ENCODE results near the gene CLASP2.
"Not testable (repeated sequence)": the region's sequence is repeated elsewhere in the genome, so short reads cannot be mapped to it uniquely, and the experiment has no call there.

The CLASP2 gene

GRCh38 chr3:33717616-33717865, 513 bp downstream of the CLASP2 start:
- H3K27me3 Mint-ChIP-seq = no peaks in the 10 kb centered on the region
- H3K9me3 Mint-ChIP-seq (ENCODE audit: low read depth) = no peaks in the 10 kb centered on the region
- no peaks in the 10 kb centered on the region for H3K36me3 Mint-ChIP-seq
- H3K27ac Mint-ChIP-seq = peak overlapping the region; percentile 73
- H3K4me3 Mint-ChIP-seq = no peak overlapping the region
- H3K4me1 Mint-ChIP-seq (ENCODE audit: low read depth) = peaks cover 11% of the 10 kb centered on the region

GRCh38 chr3:33716227-33716626, 1.8 kb downstream of the CLASP2 start:
- Mint-ChIP-seq H3K9me3 (ENCODE audit: low read depth) (no peaks in the 10 kb centered on the region), H3K4me3 (no peak overlapping the region), H3K27me3 (no peaks in the 10 kb centered on the region), H3K36me3 (no peaks in the 10 kb centered on the region), H3K27ac (no peak overlapping the region), H3K4me1 (ENCODE audit: low read depth) (peaks cover 18% of the 10 kb centered on the region)

- Mint-ChIP-seq H3K27me3 (no peaks in the 10 kb centered on the region), H3K4me3 (no peak overlapping the region), H3K9me3 (ENCODE audit: low read depth) (peaks cover 7% of the 10 kb centered on the region), H3K4me1 (ENCODE audit: low read depth) (peaks cover 22% of the 10 kb centered on the region), H3K36me3 (peaks cover 9% of the 10 kb centered on the region), H3K27ac (no peak overlapping the region)
Observed at GRCh38 chr3:33711100-33711499, 7.0 kb downstream of the CLASP2 start.

GRCh38 chr3:33706056-33706455, 12.0 kb downstream of the CLASP2 start:
- no peak overlapping the region for H3K4me3 Mint-ChIP-seq
- peaks cover 38% of the 10 kb centered on the region for H3K36me3 Mint-ChIP-seq
- H3K27me3 Mint-ChIP-seq = no peaks in the 10 kb centered on the region
- peaks cover 23% of the 10 kb centered on the region for H3K4me1 Mint-ChIP-seq (ENCODE audit: low read depth)
- peaks cover 41% of the 10 kb centered on the region for H3K9me3 Mint-ChIP-seq (ENCODE audit: low read depth)
- no peak overlapping the region for H3K27ac Mint-ChIP-seq

DNA sequence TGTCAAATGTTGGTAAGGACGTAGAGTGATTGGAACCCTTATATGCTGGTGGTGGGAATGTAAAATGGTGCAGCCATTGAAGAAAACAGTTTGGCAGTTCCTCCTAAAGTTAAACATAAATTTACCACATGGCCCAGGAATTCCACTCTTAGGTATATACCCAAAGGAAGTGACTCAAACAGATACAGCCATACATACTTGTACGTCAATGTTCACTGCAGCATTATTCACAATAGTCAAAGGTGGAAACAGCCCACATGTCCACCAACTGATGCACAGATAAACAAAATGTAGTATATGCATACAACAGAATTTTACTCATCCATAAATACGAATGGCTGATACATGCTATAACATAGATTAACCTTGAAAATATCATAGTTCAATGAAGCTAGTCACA, 13.2 kb downstream of the CLASP2 start:
- H3K36me3 Mint-ChIP-seq = peaks cover 41% of the 10 kb centered on the region
- no peak overlapping the region for H3K4me3 Mint-ChIP-seq
- H3K4me1 Mint-ChIP-seq (ENCODE audit: low read depth) = peaks cover 23% of the 10 kb centered on the region
- H3K27me3 Mint-ChIP-seq = no peaks in the 10 kb centered on the region
- peaks cover 41% of the 10 kb centered on the region for H3K9me3 Mint-ChIP-seq (ENCODE audit: low read depth)
- H3K27ac Mint-ChIP-seq = no peak overlapping the region

- Mint-ChIP-seq H3K27me3 (no peaks in the 10 kb centered on the region), H3K27ac (no peak overlapping the region), H3K4me1 (ENCODE audit: low read depth) (peaks cover 31% of the 10 kb centered on the region), H3K36me3 (peaks cover 35% of the 10 kb centered on the region), H3K4me3 (no peak overlapping the region), H3K9me3 (ENCODE audit: low read depth) (peaks cover 24% of the 10 kb centered on the region)
Observed at GRCh38 chr3:33699275-33699674, 18.8 kb downstream of the CLASP2 start.

GRCh38 chr3:33694944-33695343, 23.1 kb downstream of the CLASP2 start:
- H3K36me3 Mint-ChIP-seq = peaks cover 13% of the 10 kb centered on the region
- no peaks in the 10 kb centered on the region for H3K9me3 Mint-ChIP-seq (ENCODE audit: low read depth)
- H3K27me3 Mint-ChIP-seq = no peaks in the 10 kb centered on the region
- H3K27ac Mint-ChIP-seq = no peak overlapping the region
- peaks cover 31% of the 10 kb centered on the region for H3K4me1 Mint-ChIP-seq (ENCODE audit: low read depth)
- no peak overlapping the region for H3K4me3 Mint-ChIP-seq

DNA sequence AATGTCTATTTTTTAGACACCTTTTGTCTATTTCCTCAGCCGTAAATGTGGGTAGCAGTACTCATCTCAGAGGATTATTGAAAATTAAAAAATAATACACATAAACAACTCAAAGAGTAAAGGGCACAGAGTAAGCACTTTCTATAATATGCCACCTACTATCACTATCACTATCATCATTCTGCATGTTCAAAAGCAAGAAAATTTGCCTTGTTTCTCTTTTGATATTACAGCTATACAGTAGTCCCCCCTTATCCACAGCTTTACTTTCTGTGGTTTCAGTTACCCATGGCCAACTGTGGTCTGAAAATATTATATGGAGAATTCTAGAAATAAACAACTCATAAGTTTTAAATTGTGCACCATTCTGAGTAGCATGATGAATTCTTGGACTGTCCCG, 27.7 kb downstream of the CLASP2 start:
- Mint-ChIP-seq H3K27me3 (no peaks in the 10 kb centered on the region), H3K27ac (no peak overlapping the region), H3K4me3 (no peak overlapping the region), H3K4me1 (ENCODE audit: low read depth) (peaks cover 11% of the 10 kb centered on the region), H3K36me3 (peaks cover 7% of the 10 kb centered on the region), H3K9me3 (ENCODE audit: low read depth) (no peaks in the 10 kb centered on the region)

DNA sequence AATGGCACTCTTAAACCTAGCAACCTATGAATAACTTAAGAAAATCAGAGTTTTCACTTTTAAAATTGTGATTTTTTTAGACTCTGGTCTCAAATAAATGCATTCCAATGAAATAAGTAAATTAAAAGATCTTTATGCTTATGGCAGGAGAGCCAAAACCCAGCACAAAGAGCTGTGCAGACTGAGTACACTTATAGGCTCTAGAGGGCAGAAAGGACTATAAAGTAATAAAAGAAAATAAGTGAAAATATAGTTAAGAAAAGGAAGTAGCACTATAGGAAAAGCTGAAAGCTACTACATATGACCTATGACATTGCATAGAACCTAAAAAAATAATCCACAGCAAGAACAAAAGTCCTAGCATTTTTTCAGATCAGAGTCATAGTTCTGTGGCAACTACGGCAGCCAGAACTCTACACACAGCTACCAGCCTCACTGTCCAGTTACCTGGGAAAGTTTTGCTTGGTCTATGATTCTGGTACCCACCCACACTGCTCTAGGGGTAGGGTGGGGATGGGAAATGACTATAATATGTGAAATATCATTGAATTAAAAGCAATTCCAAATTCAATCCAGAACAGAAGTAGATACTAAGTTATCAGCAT, 30.5 kb downstream of the CLASP2 start:
- Mint-ChIP-seq H3K27me3 (no peaks in the 10 kb centered on the region), H3K4me3 (no peak overlapping the region), H3K9me3 (ENCODE audit: low read depth) (no peaks in the 10 kb centered on the region), H3K4me1 (ENCODE audit: low read depth) (no peaks in the 10 kb centered on the region), H3K27ac (no peak overlapping the region), H3K36me3 (peaks cover 4% of the 10 kb centered on the region)

DNA sequence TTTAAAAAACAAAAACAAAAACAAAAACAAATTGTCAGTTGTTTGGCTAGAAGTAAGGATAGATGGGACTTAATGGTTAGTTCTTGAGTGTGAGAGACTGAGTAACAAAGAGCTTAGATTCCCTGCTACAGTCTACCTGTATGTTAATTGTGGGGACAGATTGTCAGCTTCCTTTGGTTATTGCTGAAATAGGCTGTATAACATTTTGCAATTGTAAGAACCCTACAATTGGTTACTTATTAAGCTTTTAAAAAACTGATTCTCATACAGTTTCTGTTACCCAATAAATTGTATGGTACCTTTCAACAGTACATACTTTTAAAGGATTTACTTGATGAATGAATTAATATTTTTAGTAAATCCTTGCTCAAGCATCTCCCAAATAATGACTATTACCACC, 35.3 kb downstream of the CLASP2 start:
- H3K4me3 Mint-ChIP-seq = no peak overlapping the region

DNA sequence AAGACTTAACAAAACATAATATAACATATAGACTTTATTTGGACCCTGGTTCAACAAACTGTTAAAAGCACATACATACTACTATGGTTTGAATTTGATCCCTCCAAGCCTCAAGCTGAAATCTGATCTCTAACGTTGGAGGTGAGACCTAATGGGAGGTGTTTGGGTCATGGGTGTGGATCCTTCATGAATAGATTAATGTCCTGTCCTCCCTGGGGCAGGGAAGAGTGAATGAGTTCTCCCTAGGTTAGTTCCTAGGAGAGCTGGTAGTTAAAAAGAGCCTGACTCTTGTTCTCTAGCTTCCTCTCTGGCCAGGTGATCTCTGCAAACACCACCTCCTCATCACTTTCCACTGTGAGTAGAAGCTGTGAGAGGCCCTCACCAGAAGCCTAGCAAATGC, 36.4 kb downstream of the CLASP2 start:
- Mint-ChIP-seq H3K9me3 (ENCODE audit: low read depth) (peaks cover 21% of the 10 kb centered on the region), H3K27me3 (no peaks in the 10 kb centered on the region), H3K36me3 (peaks cover 32% of the 10 kb centered on the region), H3K4me1 (ENCODE audit: low read depth) (no peaks in the 10 kb centered on the region), H3K4me3 (no peak overlapping the region), H3K27ac (no peak overlapping the region)

More for the DNA sequence above, 35.3 kb downstream of the CLASP2 start:
- Mint-ChIP-seq H3K27ac (no peak overlapping the region), H3K4me1 (ENCODE audit: low read depth) (no peaks in the 10 kb centered on the region), H3K9me3 (ENCODE audit: low read depth) (peaks cover 20% of the 10 kb centered on the region), H3K27me3 (no peaks in the 10 kb centered on the region), H3K36me3 (peaks cover 32% of the 10 kb centered on the region)

GRCh38 chr3:33678073-33678472, 40.0 kb downstream of the CLASP2 start:
- H3K27ac Mint-ChIP-seq = no peak overlapping the region
- peaks cover 35% of the 10 kb centered on the region for H3K36me3 Mint-ChIP-seq
- peaks cover 26% of the 10 kb centered on the region for H3K9me3 Mint-ChIP-seq (ENCODE audit: low read depth)
- no peak overlapping the region for H3K4me3 Mint-ChIP-seq
- no peaks in the 10 kb centered on the region for H3K27me3 Mint-ChIP-seq
- H3K4me1 Mint-ChIP-seq (ENCODE audit: low read depth) = no peaks in the 10 kb centered on the region

- Mint-ChIP-seq H3K9me3 (ENCODE audit: low read depth) (peaks cover 12% of the 10 kb centered on the region), H3K36me3 (peaks cover 33% of the 10 kb centered on the region)
- not testable (repeated sequence) for H3K4me3 Mint-ChIP-seq; H3K27ac Mint-ChIP-seq; H3K4me1 Mint-ChIP-seq (ENCODE audit: low read depth); H3K27me3 Mint-ChIP-seq
Observed at GRCh38 chr3:33673436-33673835, 44.6 kb downstream of the CLASP2 start.

- peaks cover 25% of the 10 kb centered on the region for H3K36me3 Mint-ChIP-seq
- H3K27me3 Mint-ChIP-seq = no peaks in the 10 kb centered on the region
- H3K4me3 Mint-ChIP-seq = no peak overlapping the region
- H3K9me3 Mint-ChIP-seq (ENCODE audit: low read depth) = no peaks in the 10 kb centered on the region
- no peak overlapping the region for H3K27ac Mint-ChIP-seq
- H3K4me1 Mint-ChIP-seq (ENCODE audit: low read depth) = no peaks in the 10 kb centered on the region
Observed at GRCh38 chr3:33668618-33669017, 49.4 kb downstream of the CLASP2 start.

GRCh38 chr3:33665294-33665693, 52.8 kb downstream of the CLASP2 start:
- H3K4me3 Mint-ChIP-seq = no peak overlapping the region
- peaks cover 6% of the 10 kb centered on the region for H3K4me1 Mint-ChIP-seq (ENCODE audit: low read depth)
- no peaks in the 10 kb centered on the region for H3K27me3 Mint-ChIP-seq
- peaks cover 20% of the 10 kb centered on the region for H3K36me3 Mint-ChIP-seq
- no peaks in the 10 kb centered on the region for H3K9me3 Mint-ChIP-seq (ENCODE audit: low read depth)
- no peak overlapping the region for H3K27ac Mint-ChIP-seq

DNA sequence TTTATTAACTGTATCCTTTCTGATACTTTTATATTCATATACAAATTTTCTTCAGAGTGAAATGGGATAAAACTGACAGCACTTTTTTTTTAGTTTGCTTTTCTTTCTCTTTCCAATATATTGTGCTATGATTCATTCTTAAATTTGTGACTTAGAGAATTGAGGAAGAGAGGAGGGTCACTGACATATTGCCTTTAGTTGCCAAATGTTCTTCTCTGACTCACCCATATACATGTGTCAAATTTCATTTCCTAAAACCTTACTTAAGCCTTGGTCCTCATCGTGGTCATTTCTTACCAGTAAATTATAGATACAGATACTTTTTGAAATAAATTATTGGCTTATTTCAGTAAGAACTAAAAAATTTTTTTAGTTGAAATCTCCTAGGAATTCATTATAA, 53.9 kb downstream of the CLASP2 start:
- Mint-ChIP-seq H3K27ac (no peak overlapping the region), H3K36me3 (peaks cover 18% of the 10 kb centered on the region), H3K27me3 (no peaks in the 10 kb centered on the region), H3K4me3 (no peak overlapping the region), H3K9me3 (ENCODE audit: low read depth) (no peaks in the 10 kb centered on the region), H3K4me1 (ENCODE audit: low read depth) (peaks cover 17% of the 10 kb centered on the region)

Measured in activated naive CD8-positive, alpha-beta T cell (primary cell).